GM12878 (cell line): Measurements from ENCODE around the gene EPB41. TPM values are rescaled to one million over a fixed set of nuclear protein-coding genes. Genes with fewer than 3 reads are reported as not detected.

Experiments
- ATAC-seq: fragments of 200-7000 bp; cut with Tn5 transposase; 3 replicates; pipeline ENCODE4 v1.9.1; 2020; ENCODE audit warnings: mild to moderate bottlenecking, moderate library complexity
- BruUV-seq: library from RNA; stranded (reverse); fragments of 400-500 nt; replicated peaks from 2 replicates; lab custom pipeline; 2021; lab: Mats Ljungman, UMichigan
- CTCF ChIA-PET: fragments of 300-600 bp; sonication (Branson Sonifier 250); formaldehyde crosslinking; extraction: SDS; loops from one replicate; lab custom pipeline; 2021; ENCODE audit warnings: inconsistent platforms; lab: Yijun Ruan, JAX
- POLR2A ChIA-PET: fragments of 350-600 bp; formaldehyde crosslinking; extraction: SDS; loops from one replicate; lab custom pipeline; 2021; ENCODE audit warnings: inconsistent platforms; lab: Charles Lee
- RAD21 ChIA-PET: fragments of 300-600 bp; sonication (Branson Sonifier 250); formaldehyde crosslinking; loops from one replicate; lab custom pipeline; 2023; ENCODE audit warnings: antibody characterized with exemption; ENCODE audit not compliant: unreplicated experiment; lab: Charles Lee
- SMC1A ChIA-PET: fragments of 300-600 bp; sonication (Branson Sonifier 250); formaldehyde crosslinking; loops from one replicate; lab custom pipeline; 2023; ENCODE audit not compliant: unreplicated experiment, uncharacterized antibody; lab: Charles Lee
- DNase-seq: peaks from one replicate; pipeline ENCODE4 v3.0.0-alpha.2; 2011; ENCODE audit warnings: low read depth, low spot score
- FAIRE-seq: peaks from 3 replicates; lab custom pipeline; 2011; peaks lifted over from hg19 to GRCh38; lab: Jason Lieb, UNC
- H2AFZ ChIP-seq: 2 replicates; pipeline ENCODE4 v1.6.0; 2011; ENCODE audit warnings: low read depth, low read length, control low read depth; ENCODE audit not compliant: control insufficient read depth
- H3K27ac ChIP-seq: 2 replicates; pipeline ENCODE4 v1.5.1; 2011; ENCODE audit warnings: control low read depth; ENCODE audit not compliant: control insufficient read depth, insufficient read depth
- H3K27me3 ChIP-seq, 2 experiments: replicated peaks in 1 of 2; 2 replicates each; pipeline versions ENCODE4 v1.6.0 to v1.6.1; 2011; ENCODE audit warnings: low read length in 1 of 2; ENCODE audit not compliant: control insufficient read depth in 2 of 2, insufficient read depth in 2 of 2
- H3K36me3 ChIP-seq, 2 experiments: 2 replicates each; pipeline ENCODE4 v1.5.1; 2011; ENCODE audit warnings: low read length in 1 of 2; ENCODE audit not compliant: control insufficient read depth in 2 of 2, insufficient read depth in 2 of 2
- H3K4me1 ChIP-seq: 2 replicates; pipeline ENCODE4 v1.6.1; 2011; ENCODE audit warnings: mild to moderate bottlenecking, low read length, moderate library complexity, mixed read lengths; ENCODE audit not compliant: control insufficient read depth, insufficient read depth
- H3K4me2 ChIP-seq: 2 replicates; pipeline ENCODE4 v1.6.0; 2011; ENCODE audit warnings: control low read depth; ENCODE audit not compliant: control insufficient read depth, insufficient read depth
- H3K4me3 ChIP-seq: fragments of 200-600 bp; sonication (generic); 2 replicates; pipeline ENCODE4 v1.5.1; 2016
- H3K79me2 ChIP-seq: 2 replicates; pipeline ENCODE4 v1.6.0; 2011; ENCODE audit warnings: low read length; ENCODE audit not compliant: control insufficient read depth, insufficient read depth
- H3K9ac ChIP-seq: 2 replicates; pipeline ENCODE4 v1.8.0; 2011; ENCODE audit warnings: low read length, control low read depth, mixed read lengths; ENCODE audit not compliant: control insufficient read depth, insufficient read depth
- H3K9me3 ChIP-seq: replicated peaks from 3 replicates; pipeline ENCODE4 v1.5.1; 2011; ENCODE audit warnings: mild to moderate bottlenecking, low read length; ENCODE audit not compliant: control insufficient read depth, insufficient read depth
- H4K20me1 ChIP-seq: 2 replicates; pipeline ENCODE4 v1.6.0; 2011; ENCODE audit not compliant: control insufficient read depth, insufficient read depth
- CBX5 ChIP-seq: sonication (generic); IDR thresholded peaks from 2 replicates; pipeline ENCODE4 v1.6.1; 2016; ENCODE audit warnings: low read depth, moderate library complexity, mild to moderate bottlenecking, inconsistent platforms
- CEBPB ChIP-seq, 2 experiments: fragments of 150-350 bp in 1 of 2; IDR thresholded peaks; 2 replicates each; pipeline ENCODE4 v1.6.1; 2012 to 2014; ENCODE audit warnings: low read depth in 2 of 2, low read length in 2 of 2, borderline replicate concordance in 1 of 2, inconsistent platforms in 1 of 2
- RB1 ChIP-seq: fragments of 450-650 bp; formaldehyde crosslinking; IDR thresholded peaks from 2 replicates; pipeline ENCODE4 v1.6.1; 2017; ENCODE audit warnings: mild to moderate bottlenecking, borderline replicate concordance
- RBBP5 ChIP-seq: fragments of 200-600 bp; sonication (generic); conservative IDR thresholded peaks from 2 replicates; pipeline ENCODE4 v1.6.1; 2016
- SMAD1 ChIP-seq: fragments of 450-650 bp; IDR thresholded peaks from 2 replicates; pipeline ENCODE4 v1.6.1; 2018; ENCODE audit warnings: mild to moderate bottlenecking, low read depth; ENCODE audit not compliant: partially characterized antibody
- SMAD5 ChIP-seq: IDR thresholded peaks from 2 replicates; pipeline ENCODE4 v1.6.1; 2016; ENCODE audit warnings: antibody characterized with exemption, low read depth
- STAT3 ChIP-seq: IDR thresholded peaks from 2 replicates; pipeline ENCODE4 v1.6.1; 2011; ENCODE audit warnings: low read depth, low read length, improper control_type of control experiment
- SUPT20H ChIP-seq: IDR thresholded peaks from 2 replicates; pipeline ENCODE4 v1.6.1; 2011; ENCODE audit warnings: low read depth, mild to moderate bottlenecking, low read length, moderate library complexity, borderline replicate concordance; ENCODE audit not compliant: control insufficient read depth
- TBL1XR1 ChIP-seq: IDR thresholded peaks from 2 replicates; pipeline ENCODE4 v1.6.1; 2012; ENCODE audit warnings: low read depth, low read length, improper control_type of control experiment
- ZNF622 ChIP-seq: fragments of 450-650 bp; IDR thresholded peaks from 2 replicates; pipeline ENCODE4 v1.6.1; 2017; ENCODE audit warnings: mild to moderate bottlenecking, inconsistent platforms
- ZZZ3 ChIP-seq: IDR thresholded peaks from 2 replicates; pipeline ENCODE4 v1.6.1; 2011; ENCODE audit warnings: low read depth; ENCODE audit not compliant: control insufficient read depth, insufficient read length
- WGBS: methylation state at CpG from one replicate; pipeline ENCODE4 v1.1.6; 2016; ENCODE audit warnings: low lambda C conversion rate; ENCODE audit not compliant: insufficient replicate concordance, insufficient coverage; ENCODE audit errors: missing lambda C conversion rate; 5-methylcytosine and 5-hydroxymethylcytosine counted together
- in situ Hi-C: fragments of 300-500 bp; cut with MboI; formaldehyde crosslinking; loops from 9 replicates; pipeline ENCODE4 v1.14.3; 2018; ENCODE audit warnings: mixed read lengths
- intact Hi-C: fragments of 100-400 bp; cut with micrococcal nuclease; formaldehyde crosslinking; loops from one replicate; pipeline ENCODE4 v1.14.2; 2022; ENCODE audit not compliant: unreplicated experiment
- polyA plus RNA-seq, 11 experiments: library from polyadenylated mRNA; depleted of rRNA in 4 of 11; unstranded in 6 of 11; stranded (reverse) in 5 of 11; fragments of >200 nt; fragmentation: Nextera tagmentation in 4 of 11; fragmentation: Illumina TruSeq in 1 of 11; extraction: Ambion mirVana in 4 of 11; extraction: Trizol in 1 of 11; gene quantifications; 1 replicate in 1 of 11; 2 replicates in 10 of 11; pipeline versions ENCODE4 v1.2.1 to v1.2.3, GENCODE V29; 2011 to 2016; ENCODE audit warnings: inconsistent platforms in 2 of 11, missing spikeins in 2 of 11, low read depth in 1 of 11
- total RNA-seq, 4 experiments: library from RNA; depleted of rRNA in 3 of 4; stranded (reverse); fragments of >200 nt in 3 of 4; fragmentation: Illumina TruSeq in 1 of 4; extraction: Trizol in 1 of 4; gene quantifications; 2 replicates each; pipeline versions ENCODE4 v1.2.1 to v1.2.3, GENCODE V29; 2013 to 2021
- TF ChIP-seq, protein P1 (sequence below): IDR thresholded peaks from 2 replicates; pipeline ENCODE4 v1.6.1; 2012; ENCODE audit warnings: improper control_type of control experiment, low read depth, low read length; ENCODE audit not compliant: insufficient replicate concordance
- TF ChIP-seq, protein P2 (sequence below): fragments of 450-650 bp; IDR thresholded peaks from 2 replicates; pipeline ENCODE4 v1.6.1; 2017; ENCODE audit warnings: mild to moderate bottlenecking, moderate library complexity

The EPB41 gene
- total and polyA plus RNA-seq, 10 of the 15 experiments (the other 5 are each of a cell fraction or from before 2014, with no cell fraction given) = 1.1 to 77.6 (median 58.8) TPM

DNA sequence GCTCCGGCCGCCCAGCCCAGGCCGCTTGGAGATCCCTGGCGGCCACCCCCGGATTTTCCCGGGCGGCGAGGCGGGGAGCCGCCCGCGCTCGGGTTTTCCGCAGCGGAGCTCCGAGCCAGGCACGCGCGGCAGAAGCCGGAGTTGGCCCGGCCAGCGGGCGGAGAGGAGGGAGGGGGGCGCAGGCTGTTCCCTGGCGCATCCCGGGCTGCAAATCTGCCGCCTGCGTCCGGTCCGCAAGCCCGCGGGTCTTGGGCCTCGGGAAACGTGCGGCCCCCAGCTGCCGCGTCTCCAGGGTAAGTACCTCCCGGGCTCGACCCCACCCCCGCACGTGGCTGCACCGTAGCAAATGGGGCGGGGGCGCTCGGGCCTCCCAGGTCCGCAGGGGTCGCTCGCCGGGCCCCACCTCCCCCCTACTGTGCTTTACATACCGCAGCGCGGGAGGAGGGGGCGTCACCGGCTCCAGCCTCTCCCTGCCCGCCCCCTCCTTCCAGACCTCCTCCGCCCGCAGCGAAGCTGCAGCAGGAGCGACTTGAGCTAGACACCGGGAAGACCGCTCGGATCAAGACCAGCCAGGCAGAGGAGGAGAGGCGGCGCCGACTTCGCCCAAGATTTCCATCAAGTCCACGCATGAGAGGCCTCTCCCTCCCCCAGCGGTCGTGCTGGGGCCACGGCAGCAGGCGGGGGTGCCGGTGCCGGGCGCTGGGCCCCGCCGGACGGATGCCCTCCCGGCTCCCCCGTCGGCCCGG lies 207.7 kb downstream of the EPB41 start (continued):
- no peak for TF ChIP-seq RB1
- TF ChIP-seq, protein P1, sequence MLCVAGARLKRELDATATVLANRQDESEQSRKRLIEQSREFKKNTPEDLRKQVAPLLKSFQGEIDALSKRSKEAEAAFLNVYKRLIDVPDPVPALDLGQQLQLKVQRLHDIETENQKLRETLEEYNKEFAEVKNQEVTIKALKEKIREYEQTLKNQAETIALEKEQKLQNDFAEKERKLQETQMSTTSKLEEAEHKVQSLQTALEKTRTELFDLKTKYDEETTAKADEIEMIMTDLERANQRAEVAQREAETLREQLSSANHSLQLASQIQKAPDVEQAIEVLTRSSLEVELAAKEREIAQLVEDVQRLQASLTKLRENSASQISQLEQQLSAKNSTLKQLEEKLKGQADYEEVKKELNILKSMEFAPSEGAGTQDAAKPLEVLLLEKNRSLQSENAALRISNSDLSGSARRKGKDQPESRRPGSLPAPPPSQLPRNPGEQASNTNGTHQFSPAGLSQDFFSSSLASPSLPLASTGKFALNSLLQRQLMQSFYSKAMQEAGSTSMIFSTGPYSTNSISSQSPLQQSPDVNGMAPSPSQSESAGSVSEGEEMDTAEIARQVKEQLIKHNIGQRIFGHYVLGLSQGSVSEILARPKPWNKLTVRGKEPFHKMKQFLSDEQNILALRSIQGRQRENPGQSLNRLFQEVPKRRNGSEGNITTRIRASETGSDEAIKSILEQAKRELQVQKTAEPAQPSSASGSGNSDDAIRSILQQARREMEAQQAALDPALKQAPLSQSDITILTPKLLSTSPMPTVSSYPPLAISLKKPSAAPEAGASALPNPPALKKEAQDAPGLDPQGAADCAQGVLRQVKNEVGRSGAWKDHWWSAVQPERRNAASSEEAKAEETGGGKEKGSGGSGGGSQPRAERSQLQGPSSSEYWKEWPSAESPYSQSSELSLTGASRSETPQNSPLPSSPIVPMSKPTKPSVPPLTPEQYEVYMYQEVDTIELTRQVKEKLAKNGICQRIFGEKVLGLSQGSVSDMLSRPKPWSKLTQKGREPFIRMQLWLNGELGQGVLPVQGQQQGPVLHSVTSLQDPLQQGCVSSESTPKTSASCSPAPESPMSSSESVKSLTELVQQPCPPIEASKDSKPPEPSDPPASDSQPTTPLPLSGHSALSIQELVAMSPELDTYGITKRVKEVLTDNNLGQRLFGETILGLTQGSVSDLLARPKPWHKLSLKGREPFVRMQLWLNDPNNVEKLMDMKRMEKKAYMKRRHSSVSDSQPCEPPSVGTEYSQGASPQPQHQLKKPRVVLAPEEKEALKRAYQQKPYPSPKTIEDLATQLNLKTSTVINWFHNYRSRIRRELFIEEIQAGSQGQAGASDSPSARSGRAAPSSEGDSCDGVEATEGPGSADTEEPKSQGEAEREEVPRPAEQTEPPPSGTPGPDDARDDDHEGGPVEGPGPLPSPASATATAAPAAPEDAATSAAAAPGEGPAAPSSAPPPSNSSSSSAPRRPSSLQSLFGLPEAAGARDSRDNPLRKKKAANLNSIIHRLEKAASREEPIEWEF = no peak

DNA sequence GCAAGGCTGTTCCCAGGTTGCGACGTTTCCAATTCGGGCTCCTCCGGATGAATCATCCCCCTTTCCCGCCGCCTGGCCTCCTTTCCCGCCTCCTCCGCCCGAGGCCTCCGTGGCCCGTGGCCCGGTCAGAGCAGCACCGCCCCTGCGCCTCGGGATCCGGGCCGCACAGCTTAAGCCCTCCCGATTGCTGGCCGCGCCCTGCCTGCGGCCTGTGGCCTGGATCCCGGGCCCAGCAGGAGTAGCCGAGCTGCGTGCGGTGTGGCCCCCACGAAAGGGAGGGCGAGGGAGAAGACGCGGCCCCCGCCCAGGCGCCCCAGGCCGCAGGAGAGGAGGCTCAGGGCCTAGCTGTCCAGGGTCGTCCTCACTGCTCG lies 208.3 kb downstream of the EPB41 start:
- CTCF ChIA-PET = interaction anchor here (0.6 kb wide), 1 partner anchor 14 kb away, joined by 3 read pairs; no protein-coding TSS in a partner anchor
- peak; percentile 5; the same call in 2 of the 3 replicates for ATAC-seq
- Histone ChIP-seq H3K9ac (no peak overlapping the region), H3K4me2 (peak overlapping the region; percentile 33; the same call in 1 of the 2 replicates), H2AFZ (no peak overlapping the region), H3K36me3 (no peaks in the 10 kb centered on the region; a peak in 1 of 4 replicates), H3K4me1 (no peaks in the 10 kb centered on the region), H3K79me2 (no peaks in the 10 kb centered on the region), H3K4me3 (no peak overlapping the region), H3K27me3 (peaks cover 6 to 16% of the 10 kb centered on the region in 2 experiments; a peak in 3 of 4 replicates), H3K27ac (no peak overlapping the region), H4K20me1 (no peaks in the 10 kb centered on the region; the same call in 1 of the 2 replicates), H3K9me3 (no peaks in the 10 kb centered on the region)
- no peak for TF ChIP-seq SMAD5
- no peak for TF ChIP-seq SUPT20H
- no peak for TF ChIP-seq ZNF622
- no peak for TF ChIP-seq SMAD1
- TF ChIP-seq TBL1XR1 = no peak
- no peak for TF ChIP-seq CBX5
- TF ChIP-seq RBBP5 = no peak
- no peak for TF ChIP-seq CEBPB (IDR thresholded peaks at IDR 0.05; ENCODE audit: borderline replicate concordance in 1 of 2, low read depth in 2 of 2, low read length in 2 of 2)
- TF ChIP-seq ZZZ3 = no peak
- TF ChIP-seq STAT3 = no peak
- TF ChIP-seq, protein P2, sequence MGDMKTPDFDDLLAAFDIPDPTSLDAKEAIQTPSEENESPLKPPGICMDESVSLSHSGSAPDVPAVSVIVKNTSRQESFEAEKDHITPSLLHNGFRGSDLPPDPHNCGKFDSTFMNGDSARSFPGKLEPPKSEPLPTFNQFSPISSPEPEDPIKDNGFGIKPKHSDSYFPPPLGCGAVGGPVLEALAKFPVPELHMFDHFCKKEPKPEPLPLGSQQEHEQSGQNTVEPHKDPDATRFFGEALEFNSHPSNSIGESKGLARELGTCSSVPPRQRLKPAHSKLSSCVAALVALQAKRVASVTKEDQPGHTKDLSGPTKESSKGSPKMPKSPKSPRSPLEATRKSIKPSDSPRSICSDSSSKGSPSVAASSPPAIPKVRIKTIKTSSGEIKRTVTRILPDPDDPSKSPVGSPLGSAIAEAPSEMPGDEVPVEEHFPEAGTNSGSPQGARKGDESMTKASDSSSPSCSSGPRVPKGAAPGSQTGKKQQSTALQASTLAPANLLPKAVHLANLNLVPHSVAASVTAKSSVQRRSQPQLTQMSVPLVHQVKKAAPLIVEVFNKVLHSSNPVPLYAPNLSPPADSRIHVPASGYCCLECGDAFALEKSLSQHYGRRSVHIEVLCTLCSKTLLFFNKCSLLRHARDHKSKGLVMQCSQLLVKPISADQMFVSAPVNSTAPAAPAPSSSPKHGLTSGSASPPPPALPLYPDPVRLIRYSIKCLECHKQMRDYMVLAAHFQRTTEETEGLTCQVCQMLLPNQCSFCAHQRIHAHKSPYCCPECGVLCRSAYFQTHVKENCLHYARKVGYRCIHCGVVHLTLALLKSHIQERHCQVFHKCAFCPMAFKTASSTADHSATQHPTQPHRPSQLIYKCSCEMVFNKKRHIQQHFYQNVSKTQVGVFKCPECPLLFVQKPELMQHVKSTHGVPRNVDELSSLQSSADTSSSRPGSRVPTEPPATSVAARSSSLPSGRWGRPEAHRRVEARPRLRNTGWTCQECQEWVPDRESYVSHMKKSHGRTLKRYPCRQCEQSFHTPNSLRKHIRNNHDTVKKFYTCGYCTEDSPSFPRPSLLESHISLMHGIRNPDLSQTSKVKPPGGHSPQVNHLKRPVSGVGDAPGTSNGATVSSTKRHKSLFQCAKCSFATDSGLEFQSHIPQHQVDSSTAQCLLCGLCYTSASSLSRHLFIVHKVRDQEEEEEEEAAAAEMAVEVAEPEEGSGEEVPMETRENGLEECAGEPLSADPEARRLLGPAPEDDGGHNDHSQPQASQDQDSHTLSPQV = no peak
- RAD21 ChIA-PET = no interaction called here
- FAIRE-seq = no peak
- intact Hi-C loops (loop anchor here (5.0 kb wide), 1 partner anchor 80 kb away; no protein-coding TSS in a partner anchor), in situ Hi-C loops (no loop called here)
- POLR2A ChIA-PET = interaction anchor here (0.6 kb wide), 1 partner anchor 13 kb away, joined by 5 read pairs; no protein-coding TSS in a partner anchor
- 15% methylated on average over 33 of the region's 34 CpGs for WGBS
- BruUV-seq = no TSS peak
- SMC1A ChIA-PET = no interaction called here
- DNase-seq = no peak
